ENCODE data around the gene ZFYVE28. TPM values are rescaled to one million over a fixed set of nuclear protein-coding genes. Genes with fewer than 3 reads are reported as not detected.
"Not testable (repeated sequence)": the region's sequence is repeated elsewhere in the genome, so short reads cannot be mapped to it uniquely, and the experiment has no call there.

The ZFYVE28 gene
- total RNA-seq, 1 donor, result 2.7 TPM

DNA sequence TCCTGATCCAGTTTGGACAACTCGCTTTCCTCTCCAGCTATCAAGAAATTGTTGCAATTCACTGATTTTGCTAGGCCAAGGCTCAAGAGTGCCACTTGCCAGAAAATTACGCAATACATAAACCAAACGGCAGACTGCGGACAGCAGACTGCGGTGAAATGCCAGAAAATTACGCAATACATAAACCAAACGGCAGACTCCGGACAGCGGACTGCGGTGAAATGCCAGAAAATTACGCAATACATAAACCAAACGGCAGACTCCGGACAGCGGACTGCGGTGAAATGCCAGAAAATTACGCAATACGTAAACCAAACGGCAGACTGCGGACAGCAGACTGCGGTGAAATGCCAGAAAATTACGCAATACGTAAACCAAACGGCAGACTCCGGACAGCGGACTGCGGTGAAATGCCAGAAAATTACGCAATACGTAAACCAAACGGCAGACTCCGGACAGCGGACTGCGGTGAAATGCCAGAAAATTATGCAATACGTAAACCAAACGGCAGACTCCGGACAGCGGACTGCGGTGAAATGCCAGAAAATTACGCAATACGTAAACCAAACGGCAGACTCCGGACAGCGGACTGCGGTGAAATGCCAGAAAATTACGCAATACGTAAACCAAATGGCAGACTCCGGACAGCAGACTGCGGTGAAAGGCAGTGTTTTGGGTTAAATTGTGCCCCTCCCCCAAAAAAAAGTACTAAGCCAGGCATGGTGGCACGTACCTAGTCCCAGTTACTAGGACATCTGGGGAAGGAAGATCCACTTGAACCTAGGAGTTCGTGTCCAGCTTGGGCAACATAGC lies 11.7 kb upstream of the ZFYVE28 start:
- DNase-seq (ENCODE audit: low read depth in 2 of 3, low spot score in 2 of 3), result not testable (repeated sequence)

- DNase-seq (ENCODE audit: low read depth in 2 of 3, low spot score in 2 of 3), result no peak
Measured at GRCh38 chr4:2428496-2429213, 10.2 kb upstream of the ZFYVE28 start.

DNA sequence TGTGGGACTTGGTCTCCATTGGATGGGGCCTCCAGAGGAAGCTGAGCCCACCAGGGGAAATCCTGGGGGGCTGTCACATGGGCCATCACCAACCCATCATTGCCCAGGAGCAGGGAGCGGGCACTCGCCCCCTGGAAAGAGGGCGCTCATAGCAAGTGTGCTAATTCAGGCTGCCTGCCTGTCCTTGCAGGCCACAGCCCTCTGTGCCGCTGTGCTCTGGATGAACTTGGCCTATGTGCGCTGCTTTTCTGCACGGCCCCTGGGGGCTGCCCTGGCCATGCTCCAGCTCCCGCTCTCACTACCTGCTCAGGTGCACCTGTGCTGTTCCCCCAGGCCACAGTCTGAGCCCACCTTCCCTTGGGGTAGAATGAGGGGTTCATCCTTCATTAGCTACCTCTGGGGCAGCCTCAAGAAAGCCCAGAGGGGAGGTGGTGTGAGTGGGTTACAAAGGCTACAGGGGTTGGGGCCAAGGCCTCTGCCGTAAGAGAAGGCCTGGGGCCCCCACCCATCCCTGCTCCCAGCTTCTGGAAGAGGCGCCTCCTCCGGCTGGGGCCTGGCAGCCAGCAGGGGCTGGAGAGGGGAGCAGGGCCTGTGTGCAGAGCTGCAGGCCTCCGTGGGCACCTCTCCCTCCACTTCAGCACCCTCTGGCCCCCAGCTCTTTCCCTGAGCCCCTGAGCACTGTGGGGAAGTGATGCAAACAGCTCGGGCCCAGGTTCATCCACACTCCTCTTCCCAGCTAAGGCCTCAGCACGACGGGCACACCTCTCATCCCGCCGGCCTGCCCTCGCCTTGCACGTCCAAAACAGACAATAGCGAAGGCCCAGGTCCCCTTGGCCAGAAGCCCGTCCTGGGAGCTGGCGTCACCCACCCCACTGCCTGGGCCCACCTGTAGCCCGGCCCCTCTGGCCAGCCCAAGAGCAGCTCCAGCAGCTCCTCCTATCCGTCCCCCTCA lies 9.2 kb upstream of the ZFYVE28 start:
- no peak for DNase-seq (ENCODE audit: low read depth in 2 of 3, low spot score in 2 of 3)

GRCh38 chr4:2426711-2427275 lies 8.3 kb upstream of the ZFYVE28 start:
- DNase-seq (ENCODE audit: low read depth in 2 of 3, low spot score in 2 of 3), result no peak

DNA sequence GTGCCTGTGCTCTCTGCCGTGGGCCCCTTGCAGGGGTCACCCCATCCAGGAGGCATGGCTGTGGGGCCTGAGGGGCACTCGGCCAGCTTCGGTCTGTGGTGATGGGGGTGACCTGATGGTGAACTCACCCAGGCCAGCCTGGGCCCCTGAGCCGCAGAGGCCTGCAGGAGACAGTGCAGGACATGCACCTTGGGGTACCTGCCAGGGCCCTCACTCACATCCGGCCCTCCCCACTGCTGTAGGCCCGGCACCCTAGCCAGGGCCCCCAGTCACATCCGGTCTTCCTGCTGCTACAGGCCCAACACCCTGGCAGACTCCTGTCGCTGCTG lies 7.6 kb upstream of the ZFYVE28 start:
- DNase-seq (ENCODE audit: low read depth in 2 of 3, low spot score in 2 of 3), result no peak

- no peak for DNase-seq (ENCODE audit: low read depth in 2 of 3, low spot score in 2 of 3)
Measured at GRCh38 chr4:2425386-2426068, 7.1 kb upstream of the ZFYVE28 start.

GRCh38 chr4:2424581-2424980 lies 6.1 kb upstream of the ZFYVE28 start:
- DNase-seq (ENCODE audit: low read depth in 2 of 3, low spot score in 2 of 3), result no peak

DNA sequence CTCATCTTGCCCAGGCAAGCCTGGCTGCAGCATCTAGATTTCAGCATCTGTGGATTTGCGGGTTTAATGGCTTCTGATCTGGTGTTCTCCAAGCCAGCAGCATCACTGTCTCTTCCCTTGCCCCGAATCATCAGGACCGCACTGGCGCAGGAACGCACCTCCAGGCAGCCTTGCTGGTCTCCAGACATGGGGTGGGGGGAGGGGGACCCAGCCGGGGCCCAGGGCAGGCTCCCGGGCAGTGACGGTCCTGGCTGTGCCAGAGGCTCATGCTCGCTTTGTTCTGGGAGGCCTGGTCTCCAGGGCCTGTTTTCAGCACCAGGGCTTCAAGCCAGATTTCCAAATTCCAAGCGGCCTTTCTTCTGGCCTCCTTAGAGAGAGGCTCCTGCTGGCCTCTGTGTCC lies 5.2 kb upstream of the ZFYVE28 start:
- no peak for DNase-seq (ENCODE audit: low read depth in 2 of 3, low spot score in 2 of 3)

GRCh38 chr4:2423066-2423465 lies 4.6 kb upstream of the ZFYVE28 start:
- DNase-seq (ENCODE audit: low read depth in 2 of 3, low spot score in 2 of 3), result no peak

DNA sequence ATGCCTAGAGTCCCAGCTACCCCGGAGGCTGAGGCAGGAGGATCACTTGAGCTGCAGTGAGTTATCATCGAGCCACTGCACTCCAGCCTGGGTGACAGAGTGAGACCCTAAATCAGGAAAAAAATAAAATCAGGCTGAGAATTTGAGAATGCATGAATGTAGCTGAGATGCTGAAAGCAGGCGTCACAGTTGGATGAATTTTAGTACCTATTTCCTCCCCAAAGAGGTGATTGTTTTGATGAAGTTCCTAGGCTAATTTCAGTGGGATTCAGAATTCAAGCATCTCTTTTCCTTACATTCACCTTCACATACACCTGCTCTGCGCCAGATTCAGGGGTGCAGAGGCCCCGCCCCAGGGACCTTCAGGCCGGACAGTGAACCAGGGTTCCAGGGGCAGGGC lies 3.5 kb upstream of the ZFYVE28 start:
- no peak for DNase-seq (ENCODE audit: low read depth in 2 of 3, low spot score in 2 of 3)

GRCh38 chr4:2419814-2420213 lies 1.4 kb upstream of the ZFYVE28 start:
- DNase-seq (ENCODE audit: low read depth in 2 of 3, low spot score in 2 of 3), result no peak

DNA sequence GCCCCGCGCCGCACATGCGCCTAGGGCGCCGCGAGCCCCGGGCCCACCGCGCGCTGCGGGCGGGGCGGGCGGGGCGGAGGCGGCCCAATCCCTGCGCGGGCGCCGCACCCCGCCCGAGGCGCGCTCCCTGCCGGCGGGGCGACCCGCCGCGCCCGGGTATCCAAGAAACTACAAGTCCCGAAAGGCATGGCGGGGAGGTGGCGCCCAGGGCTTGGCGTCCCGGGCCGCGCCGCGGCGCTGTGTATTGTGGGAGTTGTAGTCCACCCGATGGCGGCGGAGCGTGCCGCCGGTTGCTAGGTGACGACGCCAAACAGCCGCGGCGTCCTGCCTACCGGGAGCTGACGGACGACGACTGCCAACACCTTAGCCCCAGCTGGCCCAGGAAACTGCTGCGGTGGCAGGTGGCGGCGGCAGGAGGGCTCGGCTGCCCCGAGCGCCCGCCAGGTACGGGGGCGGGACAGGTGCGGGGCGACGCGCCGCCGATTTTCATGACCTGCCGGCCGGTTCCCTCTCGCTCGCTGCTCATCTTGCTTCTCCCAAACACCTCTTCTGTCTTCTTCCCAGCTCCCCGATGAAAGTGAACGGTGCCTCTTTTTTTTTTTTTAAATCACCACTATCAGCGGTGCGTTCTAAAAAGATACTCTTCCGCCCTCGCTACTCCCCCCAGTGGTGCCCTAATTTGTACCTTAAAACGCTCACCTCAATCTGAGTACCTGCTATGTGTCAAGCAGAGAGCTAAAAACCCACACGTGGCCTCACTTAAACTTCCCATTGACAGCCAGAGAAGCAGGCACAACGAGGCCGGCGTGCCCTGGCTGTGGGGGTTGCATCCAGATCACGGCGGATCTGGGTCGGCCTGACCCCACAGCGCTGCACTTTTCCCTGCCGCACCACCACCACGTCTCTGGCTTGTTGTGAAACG lies 466 bp upstream of the ZFYVE28 start, which contains the start of gene CFAP99:
Gene CFAP99 (plus strand): TSS at position 306 of the 922 bp plus-strand sequence.
- peak; percentile 94 to 98 (median 96) for DNase-seq (ENCODE audit: low read depth in 2 of 3, low spot score in 2 of 3)

- peak in 1 of 3 donors; percentile 10 for DNase-seq (ENCODE audit: low read depth in 2 of 3, low spot score in 2 of 3)
Measured at GRCh38 chr4:2417226-2417764, 1.1 kb downstream of the ZFYVE28 start.

DNA sequence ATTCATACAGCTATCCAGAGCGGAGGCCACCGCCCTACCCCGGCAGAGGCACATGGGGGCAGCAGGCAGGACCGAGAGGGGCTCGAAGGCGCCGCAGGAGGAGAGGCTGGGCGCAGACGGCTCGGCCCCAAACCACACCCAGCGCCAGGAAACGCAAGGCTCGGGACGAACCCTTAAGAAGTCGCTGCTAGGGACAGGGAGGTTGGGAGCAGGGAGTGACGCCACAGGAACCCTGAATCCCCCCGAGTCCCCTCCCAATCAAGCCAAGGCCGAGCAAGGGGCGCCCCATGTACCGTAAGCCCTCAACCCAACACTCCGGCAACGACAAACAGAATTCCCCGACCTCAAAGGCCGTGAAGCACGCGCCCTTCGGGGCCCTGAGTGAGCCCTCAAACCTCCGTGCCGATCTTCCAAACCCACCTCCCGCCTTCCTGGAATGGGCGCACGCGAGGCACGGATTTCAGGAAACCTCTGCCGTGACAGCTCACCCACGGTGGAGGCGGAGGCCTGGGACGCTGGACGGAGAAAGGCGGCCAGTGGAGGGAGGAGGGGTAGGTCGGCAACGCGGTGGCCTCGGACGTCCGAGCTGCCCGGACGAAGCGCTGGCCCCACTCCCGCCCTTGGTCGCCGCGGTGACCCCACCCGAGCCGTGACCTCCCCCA lies 1.8 kb downstream of the ZFYVE28 start:
- peak in 1 of 3 donors; percentile 46 for DNase-seq (ENCODE audit: low read depth in 2 of 3, low spot score in 2 of 3)

- DNase-seq (ENCODE audit: low read depth in 2 of 3, low spot score in 2 of 3), result no peak
Measured at GRCh38 chr4:2415881-2416563, 2.4 kb downstream of the ZFYVE28 start.

DNA sequence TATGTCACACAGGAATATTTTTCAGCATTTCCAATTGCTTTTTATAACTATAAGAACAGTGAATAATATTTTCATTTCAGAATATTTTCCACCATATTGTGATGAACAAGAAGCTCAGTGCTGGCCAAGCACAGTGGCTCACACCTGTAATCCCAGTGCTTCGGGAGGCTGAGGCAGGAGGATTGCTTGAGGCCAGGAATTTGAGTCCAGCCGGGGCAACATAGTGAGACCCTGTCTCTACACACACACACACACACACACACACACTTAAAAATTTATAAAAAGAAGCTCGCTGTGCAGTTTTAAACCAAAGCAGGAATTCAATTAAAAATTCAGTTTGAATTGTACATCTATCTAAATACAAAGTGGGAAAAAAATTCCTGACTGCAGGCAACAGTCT lies 3.2 kb downstream of the ZFYVE28 start:
- DNase-seq (ENCODE audit: low read depth in 2 of 3, low spot score in 2 of 3), result no peak

- DNase-seq (ENCODE audit: low read depth in 2 of 3, low spot score in 2 of 3), result peak in 1 of 3 donors; percentile 8
Measured at GRCh38 chr4:2413821-2414610, 4.4 kb downstream of the ZFYVE28 start.

Data from hematopoietic multipotent progenitor cell (in vitro differentiated cells).